ENCODE results near the gene NCAPH2. TPM values are rescaled to one million over a fixed set of nuclear protein-coding genes. Genes with fewer than 3 reads are reported as not detected.
A peak's percentile ranks its signal among the peaks of the same experiment; 100 is the strongest.

Gene NCAPH2
- total and polyA plus RNA-seq, 4 donors = 18.2 to 67.4 (median 33.6) TPM

GRCh38 chr22:50502096-50502495, 5.9 kb upstream of the NCAPH2 start:
- Histone ChIP-seq H3K4me3 (ENCODE audit: low read length in 2 of 2) (no peak overlapping the region), H3K27me3 (ENCODE audit: control insufficient read depth in 1 of 2, insufficient read depth in 2 of 2, low read length in 1 of 2) (no peaks in the 10 kb centered on the region), H3K36me3 (ENCODE audit: control insufficient read depth in 1 of 2, insufficient read depth in 2 of 2, low read length in 1 of 2) (peaks cover 0 to 1% of the 10 kb centered on the region in 2 donors), H3K4me1 (ENCODE audit: control insufficient read depth in 1 of 2, insufficient read depth in 2 of 2, low read length in 2 of 2) (no peaks in the 10 kb centered on the region), H3K27ac (ENCODE audit: low read depth in 1 of 2, low read length in 2 of 2) (no peak overlapping the region), H3K9me3 (ENCODE audit: control insufficient read depth, low read length) (no peaks in the 10 kb centered on the region)
- no peak for DNase-seq
- no peak for ATAC-seq (ENCODE audit: low FRiP score)
- 80% methylated on average over 6 of the region's 6 CpGs for WGBS, 2 donors
- intact Hi-C loops (cut with DNase I) = loop anchor here in 1 of 2 donors (10.0 kb wide), 1 partner anchor 257 kb away; the partner anchor contains the start of gene TUBGCP6

DNA sequence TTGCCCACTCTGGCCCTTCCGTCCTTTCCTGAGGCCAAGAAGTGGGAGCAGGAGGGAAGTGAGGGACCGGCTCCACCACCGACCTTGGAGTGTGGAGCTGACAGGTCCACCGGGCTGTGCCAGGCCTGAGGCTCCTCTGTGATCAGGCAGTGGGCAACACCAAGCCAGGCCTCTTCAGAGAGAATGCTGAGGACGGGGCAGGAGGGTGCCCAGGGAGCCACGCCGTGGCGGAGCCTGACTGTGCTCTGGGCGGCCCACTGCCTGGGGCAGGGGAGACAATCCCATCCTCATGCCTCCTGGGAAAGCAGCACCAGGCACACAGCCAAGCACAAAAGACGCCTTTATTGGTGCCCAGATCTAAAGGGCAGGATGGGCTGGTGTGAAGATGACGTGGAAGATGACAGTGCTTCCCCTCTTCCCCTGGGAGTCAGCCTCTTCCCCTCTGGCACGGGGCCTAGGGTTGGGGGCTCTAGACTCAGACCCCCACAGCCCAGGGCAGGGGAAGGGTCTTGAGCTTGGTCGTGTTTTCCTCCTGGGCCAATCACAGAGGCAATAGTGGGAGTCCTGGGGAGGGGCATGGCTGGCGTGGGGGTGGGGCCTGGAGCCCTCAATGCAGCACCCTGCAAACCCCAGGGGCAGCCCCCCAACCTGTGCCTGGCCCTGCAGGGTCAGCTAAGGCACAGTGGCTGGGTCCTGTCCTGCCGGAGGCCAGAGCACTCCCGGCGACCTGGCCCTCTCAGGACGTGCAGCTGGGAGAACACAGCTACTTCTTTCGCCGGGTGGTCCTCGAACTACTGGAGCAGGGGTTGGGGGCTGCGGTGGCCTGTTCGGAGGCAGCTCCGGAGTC, 5.2 kb upstream of the NCAPH2 start:
- Histone ChIP-seq H3K9me3 (ENCODE audit: control insufficient read depth, low read length) (no peaks in the 10 kb centered on the region), H3K4me3 (ENCODE audit: low read length in 2 of 2) (no peak overlapping the region), H3K27me3 (ENCODE audit: control insufficient read depth in 1 of 2, insufficient read depth in 2 of 2, low read length in 1 of 2) (no peaks in the 10 kb centered on the region), H3K36me3 (ENCODE audit: control insufficient read depth in 1 of 2, insufficient read depth in 2 of 2, low read length in 1 of 2) (peaks cover 0 to 1% of the 10 kb centered on the region in 2 donors), H3K4me1 (ENCODE audit: control insufficient read depth in 1 of 2, insufficient read depth in 2 of 2, low read length in 2 of 2) (no peaks in the 10 kb centered on the region), H3K27ac (ENCODE audit: low read depth in 1 of 2, low read length in 2 of 2) (no peak overlapping the region)
- ATAC-seq (ENCODE audit: low FRiP score) (no peak), DNase-seq (no peak)
- WGBS, 2 donors = 81 to 82% methylated on average over 23 to 24 of the region's 24 CpGs
- intact Hi-C loops (cut with DNase I) = loop anchor here in 1 of 2 donors (10.0 kb wide), 1 partner anchor 258 kb away; the partner anchor contains the start of gene TUBGCP6

DNA sequence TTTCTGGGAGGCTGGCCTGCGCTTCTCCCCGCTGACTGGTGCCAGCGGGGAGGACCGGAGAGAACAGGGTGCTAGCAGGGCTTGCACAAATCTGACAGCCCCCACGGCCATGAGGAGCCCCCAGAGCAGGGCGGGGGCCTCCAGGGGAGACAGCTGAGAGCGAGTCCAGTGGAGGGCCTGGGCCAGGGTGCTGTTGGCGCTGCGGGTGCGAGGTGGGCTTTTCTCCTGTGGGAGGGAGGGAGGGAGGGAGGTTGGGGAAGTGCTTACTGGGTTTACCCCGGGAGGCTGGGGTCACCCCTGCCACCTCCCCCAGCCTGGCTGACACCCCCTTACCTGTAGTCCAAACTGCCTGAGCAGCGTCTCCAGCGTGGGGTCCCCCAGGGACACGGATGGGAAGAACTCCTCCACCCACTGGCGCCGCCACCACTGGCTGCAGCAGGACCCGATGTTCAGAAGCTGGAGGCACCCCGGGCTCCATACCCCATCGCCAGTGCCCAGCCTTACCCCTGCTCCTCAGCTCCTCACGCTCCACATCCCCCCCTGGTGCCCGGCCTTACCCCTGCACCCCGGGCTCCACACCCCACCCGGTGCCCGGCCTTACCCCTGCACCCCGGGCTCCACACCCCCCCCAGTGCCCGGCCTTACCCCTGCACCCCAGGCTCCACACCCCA, 4.4 kb upstream of the NCAPH2 start:
- no peak for DNase-seq
- no peak for ATAC-seq (ENCODE audit: low FRiP score)
- Histone ChIP-seq H3K4me1 (ENCODE audit: control insufficient read depth in 1 of 2, insufficient read depth in 2 of 2, low read length in 2 of 2) (no peaks in the 10 kb centered on the region), H3K36me3 (ENCODE audit: control insufficient read depth in 1 of 2, insufficient read depth in 2 of 2, low read length in 1 of 2) (peaks cover 0 to 1% of the 10 kb centered on the region in 2 donors), H3K4me3 (ENCODE audit: low read length in 2 of 2) (no peak overlapping the region), H3K9me3 (ENCODE audit: control insufficient read depth, low read length) (no peaks in the 10 kb centered on the region), H3K27ac (ENCODE audit: low read depth in 1 of 2, low read length in 2 of 2) (no peak overlapping the region), H3K27me3 (ENCODE audit: control insufficient read depth in 1 of 2, insufficient read depth in 2 of 2, low read length in 1 of 2) (no peaks in the 10 kb centered on the region)
- intact Hi-C loops (cut with DNase I) = loop anchor here in 1 of 2 donors (10.0 kb wide), 1 partner anchor 259 kb away; the partner anchor contains the start of gene TUBGCP6
- WGBS, 2 donors = 86 to 88% methylated on average over 14 to 25 of the region's 26 CpGs

GRCh38 chr22:50504369-50505211, 3.4 kb upstream of the NCAPH2 start:
- intact Hi-C loops (cut with DNase I) = loop anchor here in 1 of 2 donors (5.0 to 10.0 kb wide), 2 partner anchors 58 to 260 kb away; partner anchors contain the start of genes SYCE3 and TUBGCP6
- ATAC-seq (ENCODE audit: low FRiP score) (no peak), DNase-seq (peak in 1 of 2 donors; percentile 75)
- Histone ChIP-seq H3K4me3 (ENCODE audit: low read length in 2 of 2) (no peak overlapping the region), H3K36me3 (ENCODE audit: control insufficient read depth in 1 of 2, insufficient read depth in 2 of 2, low read length in 1 of 2) (peaks cover 0 to 1% of the 10 kb centered on the region in 2 donors), H3K4me1 (ENCODE audit: control insufficient read depth in 1 of 2, insufficient read depth in 2 of 2, low read length in 2 of 2) (no peaks in the 10 kb centered on the region), H3K27me3 (ENCODE audit: control insufficient read depth in 1 of 2, insufficient read depth in 2 of 2, low read length in 1 of 2) (no peaks in the 10 kb centered on the region), H3K9me3 (ENCODE audit: control insufficient read depth, low read length) (no peaks in the 10 kb centered on the region), H3K27ac (ENCODE audit: low read depth in 1 of 2, low read length in 2 of 2) (no peak overlapping the region)
- 91 to 93% methylated on average over 44 of the region's 44 CpGs for WGBS, 2 donors

GRCh38 chr22:50505276-50505775, 2.7 kb upstream of the NCAPH2 start:
- no peaks in the 10 kb centered on the region for H3K4me1 ChIP-seq (ENCODE audit: control insufficient read depth in 1 of 2, insufficient read depth in 2 of 2, low read length in 2 of 2)
- intact Hi-C loops (cut with DNase I) = loop anchor here in 1 of 2 donors (5.0 to 10.0 kb wide), 2 partner anchors 57 to 261 kb away; partner anchors contain the start of genes SYCE3 and TUBGCP6
- DNase-seq (no peak), ATAC-seq (ENCODE audit: low FRiP score) (no peak)
- WGBS, 2 donors = 88 to 92% methylated on average over 13 to 14 of the region's 14 CpGs
- H3K27me3 ChIP-seq (ENCODE audit: control insufficient read depth in 1 of 2, insufficient read depth in 2 of 2, low read length in 1 of 2) = no peaks in the 10 kb centered on the region
- no peak overlapping the region for H3K4me3 ChIP-seq (ENCODE audit: low read length in 2 of 2)
- no peaks in the 10 kb centered on the region for H3K9me3 ChIP-seq (ENCODE audit: control insufficient read depth, low read length)
- no peak overlapping the region for H3K27ac ChIP-seq (ENCODE audit: low read depth in 1 of 2, low read length in 2 of 2)
- peaks cover 0 to 1% of the 10 kb centered on the region in 2 donors for H3K36me3 ChIP-seq (ENCODE audit: control insufficient read depth in 1 of 2, insufficient read depth in 2 of 2, low read length in 1 of 2)

GRCh38 chr22:50505776-50506610, 2.0 kb upstream of the NCAPH2 start:
- H3K4me1 ChIP-seq (ENCODE audit: control insufficient read depth in 1 of 2, insufficient read depth in 2 of 2, low read length in 2 of 2) = no peaks in the 10 kb centered on the region
- peak in 1 of 2 donors; percentile 73 for DNase-seq
- no peak overlapping the region for H3K27ac ChIP-seq (ENCODE audit: low read depth in 1 of 2, low read length in 2 of 2)
- WGBS, 2 donors = 87 to 89% methylated on average over 39 to 41 of the region's 41 CpGs
- peaks cover 0 to 1% of the 10 kb centered on the region in 2 donors for H3K36me3 ChIP-seq (ENCODE audit: control insufficient read depth in 1 of 2, insufficient read depth in 2 of 2, low read length in 1 of 2)
- no peaks in the 10 kb centered on the region for H3K9me3 ChIP-seq (ENCODE audit: control insufficient read depth, low read length)
- H3K27me3 ChIP-seq (ENCODE audit: control insufficient read depth in 1 of 2, insufficient read depth in 2 of 2, low read length in 1 of 2) = no peaks in the 10 kb centered on the region
- intact Hi-C loops (cut with DNase I) = loop anchor here (2.0 to 10.0 kb wide), 3 partner anchors 31 to 261 kb away; partner anchors contain the start of genes SBF1 (in 1 of the 2), SYCE3 (in 1 of the 2) and TUBGCP6 (in 1 of the 2)
- no peak overlapping the region for H3K4me3 ChIP-seq (ENCODE audit: low read length in 2 of 2)
- ATAC-seq (ENCODE audit: low FRiP score) = peak; percentile 1

- H3K4me3 ChIP-seq (ENCODE audit: low read length in 2 of 2) = peak overlapping the region; percentile 24 to 57
- WGBS, 2 donors = 19 to 22% methylated on average over 21 of the region's 21 CpGs
- peaks cover 0 to 1% of the 10 kb centered on the region in 2 donors for H3K36me3 ChIP-seq (ENCODE audit: control insufficient read depth in 1 of 2, insufficient read depth in 2 of 2, low read length in 1 of 2)
- no peaks in the 10 kb centered on the region for H3K4me1 ChIP-seq (ENCODE audit: control insufficient read depth in 1 of 2, insufficient read depth in 2 of 2, low read length in 2 of 2)
- peak; percentile 3 for ATAC-seq (ENCODE audit: low FRiP score)
- peak overlapping the region in 1 of 2 donors; percentile 1 for H3K27ac ChIP-seq (ENCODE audit: low read depth in 1 of 2, low read length in 2 of 2)
- no peaks in the 10 kb centered on the region for H3K9me3 ChIP-seq (ENCODE audit: control insufficient read depth, low read length)
- DNase-seq = peak; percentile 65 to 72
- no peaks in the 10 kb centered on the region for H3K27me3 ChIP-seq (ENCODE audit: control insufficient read depth in 1 of 2, insufficient read depth in 2 of 2, low read length in 1 of 2)
- intact Hi-C loops (cut with DNase I) = loop anchor here (2.0 to 10.0 kb wide), 3 partner anchors 32 to 262 kb away; partner anchors contain the start of genes SBF1 (in 1 of the 2), SYCE3 (in 1 of the 2) and TUBGCP6 (in 1 of the 2)
Observed at GRCh38 chr22:50506611-50507420, 1.2 kb upstream of the NCAPH2 start.

All from aorta (tissue), 5 donors.